ENCODE measurements around the gene MROH8.
"Not testable (repeated sequence)": the region's sequence is repeated elsewhere in the genome, so short reads cannot be mapped to it uniquely, and the experiment has no call there.

The MROH8 gene

DNA sequence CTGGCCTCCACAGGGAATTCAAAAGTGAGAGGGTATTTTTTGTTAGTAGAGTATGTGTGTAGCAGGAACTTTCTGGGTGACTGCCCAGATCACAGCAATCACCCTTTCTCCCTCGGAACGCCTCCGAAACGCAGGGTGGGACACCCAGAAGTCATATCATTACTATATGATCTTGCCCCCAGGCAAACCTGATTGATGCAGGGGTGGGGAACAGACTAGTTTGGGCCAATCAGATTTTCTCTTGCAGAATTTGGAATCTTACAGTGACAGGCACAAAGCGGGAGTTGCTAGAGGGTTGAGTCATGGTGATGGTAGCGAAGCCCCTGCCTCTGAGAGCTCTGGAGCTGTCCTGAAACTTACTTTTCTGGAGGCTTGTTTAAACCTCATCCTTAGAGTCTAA lies 16.7 kb downstream of the MROH8 start:
- no peak for DNase-seq
- in situ Hi-C loops (cut with MboI; ENCODE audit: low pct_unique_long_range_greater_than_20kb, low sequenced_read_pairs): no loop called here

GRCh38 chr20:37161830-37162549 lies 17.4 kb downstream of the MROH8 start:
- no peak for DNase-seq
- in situ Hi-C loops (cut with MboI; ENCODE audit: low pct_unique_long_range_greater_than_20kb, low sequenced_read_pairs): no loop called here

DNA sequence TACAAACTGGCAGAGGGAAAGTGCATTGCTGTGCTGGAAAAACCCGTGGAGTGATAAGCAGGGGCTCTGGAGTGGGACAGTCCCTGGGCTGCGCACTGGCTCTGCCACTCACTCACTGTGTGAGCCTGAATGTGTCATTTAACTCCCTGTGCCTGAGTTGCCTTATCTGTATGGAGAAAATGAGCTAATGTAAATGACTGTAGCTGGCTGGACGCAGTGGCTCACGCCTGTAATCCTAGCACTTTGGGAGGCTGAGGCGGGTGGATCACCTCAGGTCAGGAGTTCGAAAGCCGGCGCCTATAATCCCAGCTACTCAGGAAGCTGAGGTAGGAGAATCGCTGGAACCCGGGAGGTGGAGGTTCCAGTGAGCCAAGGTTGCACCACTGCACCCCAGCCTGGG lies 18.7 kb downstream of the MROH8 start:
- no peak for DNase-seq
- in situ Hi-C loops (cut with MboI; ENCODE audit: low pct_unique_long_range_greater_than_20kb, low sequenced_read_pairs): no loop called here

- DNase-seq: no peak
- in situ Hi-C loops (cut with MboI; ENCODE audit: low pct_unique_long_range_greater_than_20kb, low sequenced_read_pairs): no loop called here
These were observed 21.1 kb downstream of the MROH8 start for GRCh38 chr20:37158248-37158647.

DNA sequence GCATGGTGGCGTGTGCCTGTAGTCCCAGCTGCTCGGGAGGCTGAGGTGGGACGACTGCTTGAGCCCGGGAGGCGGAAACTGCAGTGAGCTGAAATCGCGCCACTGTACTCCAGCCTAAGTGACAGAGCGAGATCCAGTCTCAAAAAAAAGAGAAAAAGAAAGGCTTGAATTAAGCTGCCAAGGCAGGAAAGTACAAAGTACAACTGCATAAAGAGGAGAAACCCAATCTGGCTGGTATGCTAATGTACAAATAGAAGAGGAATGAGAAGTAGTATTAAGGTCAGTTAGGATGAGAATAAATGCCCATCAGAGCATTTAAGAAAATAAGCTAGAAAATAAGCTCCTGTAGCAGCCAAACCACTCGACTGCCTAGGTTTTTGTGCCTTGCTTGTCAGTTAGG lies 23.4 kb downstream of the MROH8 start:
- in situ Hi-C loops (cut with MboI; ENCODE audit: low pct_unique_long_range_greater_than_20kb, low sequenced_read_pairs): no loop called here
- DNase-seq: no peak

- in situ Hi-C loops (cut with MboI; ENCODE audit: low pct_unique_long_range_greater_than_20kb, low sequenced_read_pairs): no loop called here
These were observed 24.6 kb downstream of the MROH8 start for GRCh38 chr20:37154684-37155298.

GRCh38 chr20:37152284-37152683 lies 27.1 kb downstream of the MROH8 start:
- in situ Hi-C loops (cut with MboI; ENCODE audit: low pct_unique_long_range_greater_than_20kb, low sequenced_read_pairs): no loop called here
- no peak for DNase-seq

More at GRCh38 chr20:37154684-37155298, 24.6 kb downstream of the MROH8 start:
- no peak for DNase-seq

GRCh38 chr20:37151529-37151928 lies 27.8 kb downstream of the MROH8 start:
- in situ Hi-C loops (cut with MboI; ENCODE audit: low pct_unique_long_range_greater_than_20kb, low sequenced_read_pairs): no loop called here
- no peak for DNase-seq

- DNase-seq; in situ Hi-C loops (cut with MboI; ENCODE audit: low pct_unique_long_range_greater_than_20kb, low sequenced_read_pairs): not testable (repeated sequence)
These were observed 28.5 kb downstream of the MROH8 start for GRCh38 chr20:37150864-37151263.

DNA sequence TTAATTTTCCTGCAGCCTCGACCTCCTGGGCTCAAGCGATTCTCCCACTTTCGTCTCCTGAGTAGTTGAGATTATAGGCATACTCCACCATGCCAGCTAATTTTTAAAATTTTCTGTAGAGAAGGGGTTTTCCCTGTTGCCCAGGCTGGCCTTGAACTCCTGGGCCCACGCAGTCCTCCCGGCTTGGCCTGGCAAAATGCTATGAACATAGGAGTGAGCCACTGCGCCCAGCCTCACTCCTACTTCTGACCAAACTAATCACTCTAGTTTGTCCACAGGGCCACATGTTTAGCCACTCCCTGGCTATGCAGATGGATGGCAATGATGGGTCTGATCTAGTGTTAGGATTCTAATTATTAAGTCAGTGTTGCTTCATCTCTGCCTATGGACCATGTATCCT lies 32.1 kb downstream of the MROH8 start:
- in situ Hi-C loops (cut with MboI; ENCODE audit: low pct_unique_long_range_greater_than_20kb, low sequenced_read_pairs): no loop called here
- no peak for DNase-seq

- no peak for DNase-seq
- in situ Hi-C loops (cut with MboI; ENCODE audit: low pct_unique_long_range_greater_than_20kb, low sequenced_read_pairs): no loop called here
These were observed 34.4 kb downstream of the MROH8 start for GRCh38 chr20:37144856-37145404.

- no peak for DNase-seq
- in situ Hi-C loops (cut with MboI; ENCODE audit: low pct_unique_long_range_greater_than_20kb, low sequenced_read_pairs): no loop called here
These were observed 36.6 kb downstream of the MROH8 start for GRCh38 chr20:37142708-37143107.

DNA sequence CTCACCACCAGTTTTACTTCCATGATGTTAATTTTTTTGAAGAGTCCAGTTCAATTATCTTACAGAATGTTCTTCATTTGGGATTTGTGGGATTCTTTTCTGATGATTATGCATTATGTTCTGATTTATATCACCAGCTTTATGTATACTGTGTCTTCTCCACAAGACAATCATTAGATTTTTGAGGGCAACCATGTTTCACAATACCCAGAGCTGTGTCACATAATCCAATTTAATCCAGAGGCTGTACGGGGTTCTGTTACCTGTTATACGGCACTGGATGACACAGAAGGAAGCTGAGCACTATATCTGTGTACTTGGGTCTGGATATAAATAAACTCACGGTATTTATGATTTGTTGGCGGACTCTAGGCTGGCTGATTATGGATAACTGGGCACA lies 41.8 kb downstream of the MROH8 start:
- in situ Hi-C loops (cut with MboI; ENCODE audit: low pct_unique_long_range_greater_than_20kb, low sequenced_read_pairs): no loop called here
- no peak for DNase-seq

GRCh38 chr20:37133952-37134351 lies 45.4 kb downstream of the MROH8 start:
- no peak for DNase-seq
- in situ Hi-C loops (cut with MboI; ENCODE audit: low pct_unique_long_range_greater_than_20kb, low sequenced_read_pairs): no loop called here

GRCh38 chr20:37131486-37131885 lies 47.9 kb downstream of the MROH8 start:
- in situ Hi-C loops (cut with MboI; ENCODE audit: low pct_unique_long_range_greater_than_20kb, low sequenced_read_pairs): no loop called here
- DNase-seq: no peak

DNA sequence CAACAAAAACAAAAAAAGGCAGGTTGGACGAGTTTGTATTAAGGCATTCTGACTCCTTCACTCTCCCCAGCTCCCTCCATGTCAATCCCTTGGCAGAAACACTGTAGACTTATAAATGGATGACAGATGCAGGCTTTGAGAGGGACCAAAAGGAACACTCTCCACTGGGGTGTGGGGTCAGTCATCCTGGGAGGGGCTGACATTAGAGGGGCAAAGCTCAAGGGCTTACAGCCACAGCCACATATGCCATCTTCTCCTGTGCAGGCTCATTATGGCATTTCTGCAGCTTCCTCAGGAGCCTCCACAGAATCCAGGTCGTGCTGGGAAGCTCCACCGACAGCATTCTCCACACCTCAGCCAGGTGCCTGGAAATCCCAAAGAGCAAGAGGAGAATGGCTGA lies 50.5 kb downstream of the MROH8 start:
- in situ Hi-C loops (cut with MboI; ENCODE audit: low pct_unique_long_range_greater_than_20kb, low sequenced_read_pairs): no loop called here
- DNase-seq: no peak

- in situ Hi-C loops (cut with MboI; ENCODE audit: low pct_unique_long_range_greater_than_20kb, low sequenced_read_pairs); DNase-seq: not testable (repeated sequence)
These were observed 53.1 kb downstream of the MROH8 start for GRCh38 chr20:37126290-37126689.

DNA sequence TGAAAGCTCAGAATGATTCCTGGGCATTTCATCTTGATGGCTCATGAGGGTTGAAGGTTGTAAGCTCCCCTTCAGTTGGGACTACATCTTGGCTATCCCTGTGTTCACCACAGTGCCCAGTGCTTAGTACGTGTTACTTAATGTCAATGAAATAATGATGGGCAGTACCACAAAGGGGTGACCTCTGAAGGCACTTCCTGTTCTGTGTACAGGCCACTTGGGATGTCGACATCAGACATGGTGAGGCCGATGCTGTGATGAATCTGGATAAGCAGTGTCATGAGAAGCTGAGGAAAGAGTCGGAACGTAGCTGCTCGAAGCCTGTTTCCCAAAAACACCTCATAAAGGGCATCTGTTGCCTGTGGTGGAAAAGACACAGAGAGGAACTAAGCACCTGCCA lies 55.9 kb downstream of the MROH8 start:
- DNase-seq: no peak
- in situ Hi-C loops (cut with MboI; ENCODE audit: low pct_unique_long_range_greater_than_20kb, low sequenced_read_pairs): no loop called here

DNA sequence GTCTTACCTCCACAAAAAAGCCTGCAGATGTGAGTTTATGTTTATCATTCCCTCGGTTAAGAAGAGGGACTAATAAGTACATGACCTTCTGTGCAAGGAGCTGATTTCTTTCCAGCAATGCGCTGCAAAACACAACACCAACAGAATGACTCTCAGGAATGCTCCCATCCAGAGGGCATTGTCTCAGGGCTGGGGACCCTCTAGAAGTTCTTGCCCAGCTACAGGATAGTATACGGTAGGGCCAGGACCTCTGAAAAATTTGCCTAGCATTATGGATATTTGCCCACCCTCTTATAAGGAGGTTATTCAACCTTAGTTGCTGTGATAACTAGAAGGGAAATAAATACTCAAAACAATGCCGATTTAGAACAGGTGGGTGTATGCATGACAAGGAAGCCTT lies 58.9 kb downstream of the MROH8 start:
- DNase-seq: no peak
- in situ Hi-C loops (cut with MboI; ENCODE audit: low pct_unique_long_range_greater_than_20kb, low sequenced_read_pairs): no loop called here

- DNase-seq: no peak
- in situ Hi-C loops (cut with MboI; ENCODE audit: low pct_unique_long_range_greater_than_20kb, low sequenced_read_pairs): no loop called here
These were observed 59.9 kb downstream of the MROH8 start for GRCh38 chr20:37119356-37120036.

Data from KBM-7 (cell line).